Gastrocnemius medialis (tissue), 4 donors: ENCODE results near the gene ERC1. TPM values are rescaled to one million over a fixed set of nuclear protein-coding genes. Genes with fewer than 3 reads are reported as not detected.

Experiments used
- ATAC-seq, 2 donors: fragments of 150-250 bp; one replicate each; pipeline ENCODE4 v1.9.1; 2016
- DNase-seq, 2 donors: peaks; one replicate each; pipeline ENCODE4 v3.0.0-alpha.2; 2019
- H3K27ac ChIP-seq, 4 donors: fragments of 200-600 bp; sonication (generic); 1 replicate in 1 of 4; 2 replicates in 3 of 4; pipeline ENCODE4 v1.5.1; 2016 to 2018; ENCODE audit warnings: mild to moderate bottlenecking in 2 of 4, moderate library complexity in 1 of 4
- H3K27me3 ChIP-seq, 3 donors: fragments of 200-600 bp; sonication (generic) in 2 of 3; 1 replicate in 1 of 3; 2 replicates in 2 of 3; pipeline versions ENCODE4 v1.5.1 to v1.6.0; 2016 to 2019; ENCODE audit warnings: mild to moderate bottlenecking in 1 of 3, moderate library complexity in 1 of 3
- H3K36me3 ChIP-seq, 2 donors: fragments of 200-600 bp; sonication (generic) in 1 of 2; one replicate each; pipeline ENCODE4 v1.5.1; 2017 to 2018
- H3K4me1 ChIP-seq, 2 donors: fragments of 200-600 bp; sonication (generic) in 1 of 2; one replicate each; pipeline ENCODE4 v1.5.1; 2016 to 2017; ENCODE audit warnings: mild to moderate bottlenecking in 2 of 2
- H3K4me3 ChIP-seq, 4 donors: fragments of 200-600 bp; sonication (generic) in 3 of 4; 1 replicate in 1 of 4; 2 replicates in 3 of 4; pipeline ENCODE4 v1.5.1; 2016 to 2019; ENCODE audit warnings: mild to moderate bottlenecking in 2 of 4
- H3K9me3 ChIP-seq, 3 donors: fragments of 200-600 bp; sonication (generic) in 2 of 3; 1 replicate in 1 of 3; 2 replicates in 2 of 3; pipeline ENCODE4 v1.5.1; 2016 to 2019
- CTCF ChIP-seq, 5 experiments: fragments of 450-650 bp in 3 of 5; fragments of 200-600 bp in 2 of 5; sonication (generic) in 2 of 5; IDR thresholded peaks in 4 of 5; conservative IDR thresholded peaks in 1 of 5; 1 replicate in 4 of 5; 2 replicates in 1 of 5; pipeline ENCODE4 v1.5.1; 2016 to 2019; ENCODE audit warnings: antibody characterized with exemption in 5 of 5, mild to moderate bottlenecking in 3 of 5, moderate library complexity in 3 of 5
- POLR2A ChIP-seq, 2 donors: fragments of 450-650 bp; IDR thresholded peaks; one replicate each; pipeline ENCODE4 v1.6.1; 2017; ENCODE audit warnings: antibody characterized with exemption in 2 of 2, mild to moderate bottlenecking in 2 of 2, moderate library complexity in 2 of 2
- in situ Hi-C, 4 donors: fragments of 200-750 bp; cut with MboI; loops; one replicate each; pipeline versions ENCODE4 v1.15.0 to v1.8.0; 2017; ENCODE audit warnings: low sequenced_read_pairs in 4 of 4
- intact Hi-C: fragments of 100-400 bp; cut with DNase I; formaldehyde crosslinking; loops from one replicate; pipeline ENCODE4 v1.15.1; 2023; ENCODE audit warnings: low total_unique reads
- total RNA-seq, 4 donors: library from RNA; depleted of rRNA; stranded (reverse); fragments of >200 nt; gene quantifications; one replicate each; pipeline versions ENCODE4 v1.1.0 to v1.2.3, GENCODE V29; 2016

ERC1 gene
- total RNA-seq, 4 donors from 2014 or later, result 20.3 to 39.1 (median 23.5) TPM

- no peaks in the 10 kb centered on the region for H3K4me1 ChIP-seq
- H3K4me3 ChIP-seq, result no peak overlapping the region
- in situ Hi-C loops (no loop called here), intact Hi-C loops (no loop called here)
- H3K27ac ChIP-seq, result no peak overlapping the region
- TF ChIP-seq POLR2A (IDR thresholded peaks at IDR 0.05), result no peak
- no peak for TF ChIP-seq CTCF (IDR thresholded peaks at IDR 0.05 in 4 of 5, conservative IDR thresholded peaks at IDR 0.05 in 1 of 5)
- H3K36me3 ChIP-seq, result no peaks in the 10 kb centered on the region
- no peak for ATAC-seq
- DNase-seq, result no peak
- peaks cover 5 to 11% (median 9%) of the 10 kb centered on the region in 3 donors for H3K27me3 ChIP-seq
- H3K9me3 ChIP-seq, result peaks cover 0 to 4% (median 0%) of the 10 kb centered on the region in 3 donors
Measured at GRCh38 chr12:1515010-1515409, 524.0 kb downstream of the ERC1 start.

- H3K9me3 ChIP-seq, result peaks cover 0 to 4% (median 0%) of the 10 kb centered on the region in 3 donors
- no peak for DNase-seq
- H3K27me3 ChIP-seq, result peaks cover 5 to 11% (median 10%) of the 10 kb centered on the region in 3 donors
- no peaks in the 10 kb centered on the region for H3K4me1 ChIP-seq
- TF ChIP-seq POLR2A (IDR thresholded peaks at IDR 0.05), result no peak
- no peak for TF ChIP-seq CTCF (IDR thresholded peaks at IDR 0.05 in 4 of 5, conservative IDR thresholded peaks at IDR 0.05 in 1 of 5)
- H3K36me3 ChIP-seq, result no peaks in the 10 kb centered on the region
- no peak for ATAC-seq
- no peak overlapping the region for H3K4me3 ChIP-seq
- in situ Hi-C loops (no loop called here), intact Hi-C loops (no loop called here)
- no peak overlapping the region for H3K27ac ChIP-seq
Measured at GRCh38 chr12:1515428-1515827, 524.4 kb downstream of the ERC1 start.

- ATAC-seq, result no peak
- intact Hi-C loops (no loop called here), in situ Hi-C loops (no loop called here)
- Histone ChIP-seq H3K27ac (no peak overlapping the region), H3K36me3 (no peaks in the 10 kb centered on the region), H3K9me3 (peaks cover 0 to 4% (median 0%) of the 10 kb centered on the region in 3 donors), H3K4me1 (no peaks in the 10 kb centered on the region), H3K27me3 (peaks cover 5 to 11% (median 10%) of the 10 kb centered on the region in 3 donors), H3K4me3 (no peak overlapping the region)
- TF ChIP-seq POLR2A (IDR thresholded peaks at IDR 0.05) (no peak), CTCF (IDR thresholded peaks at IDR 0.05 in 4 of 5, conservative IDR thresholded peaks at IDR 0.05 in 1 of 5) (no peak)
- no peak for DNase-seq
Measured at GRCh38 chr12:1517007-1517406, 526.0 kb downstream of the ERC1 start.

GRCh38 chr12:1517734-1518525, 526.9 kb downstream of the ERC1 start:
- TF ChIP-seq CTCF (IDR thresholded peaks at IDR 0.05 in 4 of 5, conservative IDR thresholded peaks at IDR 0.05 in 1 of 5), result no peak
- TF ChIP-seq POLR2A (IDR thresholded peaks at IDR 0.05), result no peak
- Histone ChIP-seq H3K27me3 (peaks cover 5 to 11% (median 10%) of the 10 kb centered on the region in 3 donors), H3K4me1 (no peaks in the 10 kb centered on the region), H3K4me3 (no peak overlapping the region), H3K9me3 (peaks cover 0 to 4% (median 0%) of the 10 kb centered on the region in 3 donors), H3K36me3 (no peaks in the 10 kb centered on the region), H3K27ac (no peak overlapping the region)
- no peak for DNase-seq
- intact Hi-C loops, result no loop called here
- ATAC-seq, result no peak
- in situ Hi-C loops, result no loop called here
